ENCODE results near the gene CLSTN3. TPM values are rescaled to one million over a fixed set of nuclear protein-coding genes. Genes with fewer than 3 reads are reported as not detected.

Gene CLSTN3
- total RNA-seq, 1 experiment from 2014 or later: 40.2 TPM

DNA sequence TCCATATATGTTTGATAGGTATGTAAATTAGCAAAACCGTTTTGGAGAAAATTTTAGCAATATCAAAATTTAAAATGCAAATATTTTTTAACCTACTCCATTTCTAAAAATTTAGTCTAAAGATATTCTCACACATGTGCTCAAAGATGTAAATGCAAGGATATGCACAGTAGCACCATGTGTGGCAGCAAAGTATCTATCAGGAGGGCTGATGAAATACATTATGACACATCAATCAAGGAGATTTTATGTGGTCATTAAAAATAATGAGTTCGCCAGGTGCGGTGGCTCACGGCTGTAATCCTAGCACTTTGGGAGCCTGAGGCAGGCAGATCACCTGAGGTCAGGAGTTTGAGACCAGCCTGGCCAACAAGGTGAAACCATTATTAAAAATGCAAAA is 29.9 kb upstream of the CLSTN3 start:
- Histone ChIP-seq H3K36me3 (ENCODE audit: control insufficient read depth, insufficient read depth, low read length) (peaks cover 6% of the 10 kb centered on the region), H3K9me3 (no peaks in the 10 kb centered on the region), H3K4me3 (ENCODE audit: low read depth, low read length) (no peak overlapping the region), H3K27me3 (replicated peaks; ENCODE audit: control insufficient read depth, insufficient read depth, low read length) (no peaks in the 10 kb centered on the region), H3K4me1 (no peaks in the 10 kb centered on the region)
- Mint-ChIP-seq H3K27me3 (ENCODE audit: insufficient read depth, unreplicated experiment) (no peaks in the 10 kb centered on the region), H3K4me3 (ENCODE audit: unreplicated experiment) (no peak overlapping the region), H3K36me3 (ENCODE audit: insufficient read depth, unreplicated experiment) (peaks cover 24% of the 10 kb centered on the region), H3K4me1 (ENCODE audit: low read depth, unreplicated experiment) (no peaks in the 10 kb centered on the region), H3K27ac (ENCODE audit: unreplicated experiment) (no peak overlapping the region), H3K9me3 (ENCODE audit: unreplicated experiment) (peaks cover under 1% of the 10 kb centered on the region)
- CTCF ChIA-PET: no interaction called here
- POLR2A ChIA-PET: no interaction called here
- BruUV-seq (replicated peaks): no TSS peak
- DNase-seq: no peak
- intact Hi-C loops (cut with micrococcal nuclease; ENCODE audit: unreplicated experiment): no loop called here
- TF ChIP-seq, protein P1, sequence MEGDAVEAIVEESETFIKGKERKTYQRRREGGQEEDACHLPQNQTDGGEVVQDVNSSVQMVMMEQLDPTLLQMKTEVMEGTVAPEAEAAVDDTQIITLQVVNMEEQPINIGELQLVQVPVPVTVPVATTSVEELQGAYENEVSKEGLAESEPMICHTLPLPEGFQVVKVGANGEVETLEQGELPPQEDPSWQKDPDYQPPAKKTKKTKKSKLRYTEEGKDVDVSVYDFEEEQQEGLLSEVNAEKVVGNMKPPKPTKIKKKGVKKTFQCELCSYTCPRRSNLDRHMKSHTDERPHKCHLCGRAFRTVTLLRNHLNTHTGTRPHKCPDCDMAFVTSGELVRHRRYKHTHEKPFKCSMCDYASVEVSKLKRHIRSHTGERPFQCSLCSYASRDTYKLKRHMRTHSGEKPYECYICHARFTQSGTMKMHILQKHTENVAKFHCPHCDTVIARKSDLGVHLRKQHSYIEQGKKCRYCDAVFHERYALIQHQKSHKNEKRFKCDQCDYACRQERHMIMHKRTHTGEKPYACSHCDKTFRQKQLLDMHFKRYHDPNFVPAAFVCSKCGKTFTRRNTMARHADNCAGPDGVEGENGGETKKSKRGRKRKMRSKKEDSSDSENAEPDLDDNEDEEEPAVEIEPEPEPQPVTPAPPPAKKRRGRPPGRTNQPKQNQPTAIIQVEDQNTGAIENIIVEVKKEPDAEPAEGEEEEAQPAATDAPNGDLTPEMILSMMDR (IDR thresholded peaks at IDR 0.05; ENCODE audit: insufficient read depth in 1 of 2, low read depth in 1 of 2, low read length in 1 of 2, severe bottlenecking in 1 of 2, unreplicated experiment in 1 of 2): no peak

DNA sequence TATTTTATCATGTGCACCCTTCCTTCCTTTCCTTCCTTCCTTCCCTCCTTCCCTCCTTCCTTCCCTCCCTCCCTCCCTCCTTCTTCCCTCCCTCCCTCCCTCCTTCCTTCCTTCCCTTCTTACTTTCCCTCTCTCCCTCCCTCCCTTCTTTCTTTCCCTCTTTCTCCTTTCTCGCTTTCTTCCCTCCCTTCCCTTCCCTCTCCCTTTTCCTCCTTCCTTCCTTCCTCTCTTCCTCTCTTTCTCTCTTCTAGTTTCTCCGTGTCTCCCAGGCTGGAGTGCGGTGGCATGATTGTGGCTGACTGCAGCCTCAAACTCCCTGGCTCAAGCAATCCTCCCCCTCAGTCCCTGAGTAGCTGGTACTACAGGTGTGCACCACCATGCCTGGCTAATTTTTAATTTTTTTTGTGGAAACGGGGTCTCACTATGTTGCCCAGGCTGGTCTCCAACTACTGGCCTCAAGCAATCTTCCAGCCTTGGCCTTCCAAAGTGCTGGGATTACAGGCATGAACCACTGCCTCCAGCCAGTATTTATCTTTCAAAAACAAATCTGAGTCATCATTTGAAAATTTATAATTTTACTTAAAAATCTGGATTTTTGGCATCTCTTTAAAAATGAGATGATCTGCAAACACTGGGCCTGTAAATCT is 29.0 kb upstream of the CLSTN3 start:
- H3K9me3 ChIP-seq: peaks cover 9% of the 10 kb centered on the region
- intact Hi-C loops (cut with micrococcal nuclease; ENCODE audit: unreplicated experiment): no loop called here
- Mint-ChIP-seq H3K4me1 (ENCODE audit: low read depth, unreplicated experiment) (no peaks in the 10 kb centered on the region), H3K27me3 (ENCODE audit: insufficient read depth, unreplicated experiment) (no peaks in the 10 kb centered on the region), H3K9me3 (ENCODE audit: unreplicated experiment) (peaks cover 10% of the 10 kb centered on the region), H3K27ac (ENCODE audit: unreplicated experiment) (no peak overlapping the region), H3K4me3 (ENCODE audit: unreplicated experiment) (no peak overlapping the region), H3K36me3 (ENCODE audit: insufficient read depth, unreplicated experiment) (peaks cover 28% of the 10 kb centered on the region)
- DNase-seq: no peak
- no peaks in the 10 kb centered on the region for H3K4me1 ChIP-seq
- peaks cover 6% of the 10 kb centered on the region for H3K36me3 ChIP-seq (ENCODE audit: control insufficient read depth, insufficient read depth, low read length)
- H3K27me3 ChIP-seq (replicated peaks; ENCODE audit: control insufficient read depth, insufficient read depth, low read length): no peaks in the 10 kb centered on the region
- POLR2A ChIA-PET: no interaction called here
- no TSS peak for BruUV-seq (replicated peaks)
- CTCF ChIA-PET: interaction anchor here (0.7 to 0.9 kb wide), 2 partner anchors 8 to 10 kb away, joined by 3 to 5 read pairs; no protein-coding TSS in a partner anchor
- H3K4me3 ChIP-seq (ENCODE audit: low read depth, low read length): no peak overlapping the region
- TF ChIP-seq, protein P1 (IDR thresholded peaks at IDR 0.05; ENCODE audit: insufficient read depth in 1 of 2, low read depth in 1 of 2, low read length in 1 of 2, severe bottlenecking in 1 of 2, unreplicated experiment in 1 of 2): no peak

DNA sequence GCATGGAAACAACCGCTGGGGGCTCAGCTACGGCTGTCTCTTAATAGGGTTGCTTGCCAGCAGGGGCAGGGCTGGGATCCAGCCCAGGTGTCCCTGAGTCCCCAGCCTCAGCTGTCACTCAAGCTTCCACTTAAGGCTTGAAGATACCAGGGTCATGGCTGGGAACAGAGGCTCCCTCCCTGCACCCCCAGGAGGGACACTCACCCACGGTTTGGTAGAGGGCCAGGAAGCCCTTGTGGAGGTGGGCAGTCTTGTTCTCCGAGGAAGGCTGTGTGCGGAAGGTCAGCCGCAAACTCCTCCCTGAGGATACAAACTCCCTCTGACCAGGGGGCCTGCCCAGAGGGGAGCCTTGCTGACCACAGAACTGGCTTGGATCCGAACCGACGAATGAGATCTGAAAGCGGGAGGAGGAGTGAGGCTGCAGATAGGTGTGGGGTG is 28.5 kb upstream of the CLSTN3 start:
- Histone ChIP-seq H3K9me3 (peaks cover 14% of the 10 kb centered on the region), H3K4me1 (no peaks in the 10 kb centered on the region), H3K36me3 (ENCODE audit: control insufficient read depth, insufficient read depth, low read length) (peaks cover 6% of the 10 kb centered on the region), H3K4me3 (ENCODE audit: low read depth, low read length) (no peak overlapping the region), H3K27me3 (replicated peaks; ENCODE audit: control insufficient read depth, insufficient read depth, low read length) (no peaks in the 10 kb centered on the region)
- Mint-ChIP-seq H3K27me3 (ENCODE audit: insufficient read depth, unreplicated experiment) (no peaks in the 10 kb centered on the region), H3K9me3 (ENCODE audit: unreplicated experiment) (peaks cover 15% of the 10 kb centered on the region), H3K4me1 (ENCODE audit: low read depth, unreplicated experiment) (no peaks in the 10 kb centered on the region), H3K4me3 (ENCODE audit: unreplicated experiment) (no peak overlapping the region), H3K36me3 (ENCODE audit: insufficient read depth, unreplicated experiment) (peaks cover 27% of the 10 kb centered on the region), H3K27ac (ENCODE audit: unreplicated experiment) (no peak overlapping the region)
- CTCF ChIA-PET: interaction anchor here (0.7 to 0.9 kb wide), 2 partner anchors 8 to 10 kb away, joined by 3 to 5 read pairs; no protein-coding TSS in a partner anchor
- TF ChIP-seq, protein P1 (IDR thresholded peaks at IDR 0.05; ENCODE audit: insufficient read depth in 1 of 2, low read depth in 1 of 2, low read length in 1 of 2, severe bottlenecking in 1 of 2, unreplicated experiment in 1 of 2): no peak
- intact Hi-C loops (cut with micrococcal nuclease; ENCODE audit: unreplicated experiment): no loop called here
- DNase-seq: peak in 1 of 2 experiments; percentile 28
- POLR2A ChIA-PET: no interaction called here
- no TSS peak for BruUV-seq (replicated peaks)

Measured in Caco-2 (cell line).